ENCODE measurements around the gene MINDY2.
"Not testable (repeated sequence)": the region's sequence is repeated elsewhere in the genome, so short reads cannot be mapped to it uniquely, and the experiment has no call there.

MINDY2 gene

GRCh38 chr15:58755350-58755749, 15.8 kb upstream of the MINDY2 start:
- DNase-seq = no peak

GRCh38 chr15:58755956-58756355, 15.1 kb upstream of the MINDY2 start:
- DNase-seq = no peak

GRCh38 chr15:58758141-58758540, 13.0 kb upstream of the MINDY2 start:
- no peak for DNase-seq

GRCh38 chr15:58760385-58761009, 10.6 kb upstream of the MINDY2 start:
- no peak for DNase-seq

GRCh38 chr15:58761010-58761388, 10.1 kb upstream of the MINDY2 start:
- no peak for DNase-seq

- no peak for DNase-seq
Observed at GRCh38 chr15:58762285-58762684, 8.8 kb upstream of the MINDY2 start.

- DNase-seq = no peak
Observed at GRCh38 chr15:58762731-58763130, 8.4 kb upstream of the MINDY2 start.

GRCh38 chr15:58764468-58764867, 6.6 kb upstream of the MINDY2 start:
- no peak for DNase-seq

- DNase-seq = no peak
Observed at GRCh38 chr15:58766290-58766689, 4.8 kb upstream of the MINDY2 start.

GRCh38 chr15:58768601-58769004, 2.5 kb upstream of the MINDY2 start:
- DNase-seq = not testable (repeated sequence)

GRCh38 chr15:58770519-58770856, 614 bp upstream of the MINDY2 start:
- no peak for DNase-seq

- DNase-seq = peak; percentile 77
Observed at GRCh38 chr15:58771621-58772250, 634 bp downstream of the MINDY2 start.

- no peak for DNase-seq
Observed at GRCh38 chr15:58773024-58773423, 1.9 kb downstream of the MINDY2 start.

GRCh38 chr15:58775402-58775801, 4.3 kb downstream of the MINDY2 start:
- no peak for DNase-seq

- no peak for DNase-seq
Observed at GRCh38 chr15:58777107-58777506, 6.0 kb downstream of the MINDY2 start.

- DNase-seq = no peak
Observed at GRCh38 chr15:58779554-58779953, 8.5 kb downstream of the MINDY2 start.

GRCh38 chr15:58785355-58785754, 14.3 kb downstream of the MINDY2 start:
- DNase-seq = no peak

GRCh38 chr15:58788056-58788710, 17.1 kb downstream of the MINDY2 start:
- no peak for DNase-seq

- DNase-seq = peak; percentile 90
Observed at GRCh38 chr15:58793862-58794261, 22.8 kb downstream of the MINDY2 start.

- no peak for DNase-seq
Observed at GRCh38 chr15:58795825-58796224, 24.7 kb downstream of the MINDY2 start.

GRCh38 chr15:58797505-58797904, 26.4 kb downstream of the MINDY2 start:
- no peak for DNase-seq

- no peak for DNase-seq
Observed at GRCh38 chr15:58805095-58805494, 34.0 kb downstream of the MINDY2 start.

GRCh38 chr15:58823267-58823666, 52.2 kb downstream of the MINDY2 start:
- DNase-seq = not testable (repeated sequence)

- no peak for DNase-seq
Observed at GRCh38 chr15:58830556-58830955, 59.5 kb downstream of the MINDY2 start.
